NCI-H2081 treated with DMSO at 0.1 percent for 48 hours (cell line): ENCODE results near the gene SCYGR5.
"Not testable (repeated sequence)": the region's sequence is repeated elsewhere in the genome, so short reads cannot be mapped to it uniquely, and the experiment has no call there.

ENCODE experiments used
- DNase-seq: peaks from one replicate; lab custom pipeline; 2025; lab: John Stamatoyannopoulos, UW

SCYGR5 gene

GRCh38 chr2:227666631-227667170 is at the start of gene SCYGR5:
Gene SCYGR5 (plus strand): TSS chr2:227666804. CDS start chr2:227666804, 0 bp downstream.
- DNase-seq, result not testable (repeated sequence)

- no peak for DNase-seq
Observed at GRCh38 chr2:227617316-227618230, 49.0 kb upstream of the SCYGR5 start, which contains the start of gene SCYGR4. Gene SCYGR4 (plus strand): TSS chr2:227617498. CDS start chr2:227617498, 0 bp downstream.

DNA sequence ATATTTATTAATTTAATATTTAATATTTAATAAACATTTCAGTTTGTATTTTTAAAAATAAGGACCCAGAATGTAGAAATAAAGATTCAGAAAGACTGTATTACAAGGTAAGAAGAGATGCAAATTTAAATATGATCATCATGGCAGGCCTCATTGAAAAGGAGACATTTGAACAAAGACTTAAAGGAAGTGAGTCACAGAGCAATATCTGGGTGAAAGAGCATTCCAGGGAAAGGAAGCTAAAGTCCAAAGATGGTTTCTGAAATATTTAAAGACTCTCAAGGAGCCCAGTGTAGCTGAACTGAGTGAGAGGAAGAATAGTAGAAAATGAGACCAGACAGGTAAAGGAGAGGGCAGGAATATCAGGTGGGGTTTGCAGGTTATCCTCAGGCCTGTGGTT is 43.4 kb upstream of the SCYGR5 start:
- no peak for DNase-seq

DNA sequence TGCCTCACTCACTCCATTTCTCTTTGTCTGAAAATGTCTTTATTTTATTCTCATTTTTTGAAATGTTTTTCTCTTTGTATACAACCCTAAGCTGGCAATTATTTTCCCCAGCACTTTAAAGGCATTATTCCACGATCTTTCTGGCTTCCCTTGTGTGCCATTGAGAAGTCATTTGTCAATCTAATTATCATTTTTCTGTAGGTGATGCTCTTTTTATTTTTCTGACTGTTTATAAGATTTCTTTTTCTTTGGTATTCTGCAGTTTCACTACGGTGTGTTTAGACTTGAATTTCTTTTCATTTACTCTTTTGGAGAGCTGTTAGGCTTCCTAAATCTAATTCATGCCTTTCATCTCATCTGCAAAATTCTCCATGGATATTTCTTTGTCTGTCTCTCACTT is 41.2 kb upstream of the SCYGR5 start:
- no peak for DNase-seq

- DNase-seq, result no peak
Observed at GRCh38 chr2:227626580-227627151, 39.9 kb upstream of the SCYGR5 start.

DNA sequence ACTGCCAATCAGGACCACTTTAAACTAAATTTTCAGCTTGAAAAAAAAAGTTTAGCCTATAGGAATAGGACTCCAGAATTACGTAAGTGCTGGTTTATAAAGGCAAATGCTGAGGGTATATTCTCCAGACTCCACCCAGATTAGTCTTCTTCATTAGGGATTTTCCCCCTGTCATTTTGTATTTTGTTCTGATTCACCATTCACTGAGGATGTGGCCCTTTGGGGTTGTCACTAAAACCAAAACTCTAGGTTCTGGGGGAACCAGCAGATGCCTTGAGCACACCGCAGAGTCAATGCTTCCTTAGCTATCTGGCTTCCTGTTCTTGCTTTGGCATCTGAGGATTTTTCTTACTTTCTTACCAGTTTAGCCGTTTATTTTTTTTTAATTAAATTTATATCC is 38.8 kb upstream of the SCYGR5 start:
- DNase-seq, result no peak

- DNase-seq, result no peak
Observed at GRCh38 chr2:227629435-227629834, 37.2 kb upstream of the SCYGR5 start.

DNA sequence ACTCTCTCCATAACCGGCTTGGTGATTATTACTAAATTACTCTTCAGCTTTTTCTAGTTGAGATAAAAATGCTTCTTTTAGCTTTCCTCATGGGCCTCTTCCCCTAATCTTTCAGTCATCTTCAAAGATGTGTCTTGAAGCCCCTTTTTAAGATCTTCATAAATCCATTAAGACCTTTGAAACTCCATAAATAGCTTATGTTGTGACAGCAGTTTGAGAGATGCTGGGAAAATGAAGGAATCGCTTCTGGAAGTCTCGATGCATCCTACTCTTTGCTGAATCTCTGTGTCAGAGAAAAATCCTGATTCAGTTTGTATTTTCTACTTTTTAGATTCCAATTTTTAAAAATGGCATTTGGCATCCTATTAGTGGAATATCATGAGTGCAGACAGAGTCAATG is 36.3 kb upstream of the SCYGR5 start:
- DNase-seq, result no peak

DNA sequence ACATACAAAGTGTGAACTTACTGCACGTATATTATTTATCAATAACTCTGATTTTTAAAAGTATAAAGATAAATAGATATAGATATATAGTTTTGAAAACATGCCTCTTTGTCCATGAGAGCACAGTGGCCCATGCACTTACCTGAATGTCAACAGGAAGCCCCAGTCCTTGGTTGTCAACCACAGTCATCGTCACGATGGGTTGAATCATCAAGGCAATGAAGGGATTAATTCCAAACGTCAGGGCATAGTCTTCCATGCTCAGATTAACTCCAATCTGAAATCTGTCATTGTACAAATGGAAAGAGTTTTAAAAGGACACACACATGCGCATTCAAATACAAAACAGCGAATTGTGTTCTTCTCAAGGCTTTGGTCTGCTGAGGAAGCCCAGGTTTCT is 33.8 kb upstream of the SCYGR5 start:
- DNase-seq, result no peak

GRCh38 chr2:227634201-227634600 is 32.4 kb upstream of the SCYGR5 start:
- DNase-seq, result no peak

- DNase-seq, result no peak
Observed at GRCh38 chr2:227642656-227643055, 23.9 kb upstream of the SCYGR5 start.

DNA sequence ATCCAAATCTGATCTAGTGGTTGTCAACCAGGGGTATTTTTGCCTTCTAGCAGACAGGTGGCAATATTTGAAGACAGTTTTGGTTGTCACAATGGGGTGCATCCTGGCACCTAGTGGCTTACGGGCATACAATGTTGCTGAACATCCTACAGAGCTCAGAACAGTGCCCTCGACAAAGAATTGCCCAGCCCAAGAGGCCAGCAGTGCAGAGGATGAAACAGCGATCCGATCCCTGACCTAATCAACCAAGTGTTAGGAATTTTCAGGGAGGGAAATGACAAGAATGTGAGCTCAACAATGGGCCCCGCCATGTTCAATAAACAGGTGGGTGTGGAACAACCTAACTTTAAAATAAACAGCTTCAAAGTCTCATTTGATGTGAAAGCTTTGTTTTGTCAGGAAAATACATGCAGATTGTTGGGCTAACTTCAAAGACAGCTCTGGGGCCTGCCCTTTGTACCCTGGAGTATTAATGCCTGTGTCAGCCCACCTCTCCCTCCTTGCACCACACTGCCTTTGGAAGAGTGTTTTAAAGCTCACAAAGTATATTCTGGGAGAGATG is 22.5 kb upstream of the SCYGR5 start:
- DNase-seq, result no peak

DNA sequence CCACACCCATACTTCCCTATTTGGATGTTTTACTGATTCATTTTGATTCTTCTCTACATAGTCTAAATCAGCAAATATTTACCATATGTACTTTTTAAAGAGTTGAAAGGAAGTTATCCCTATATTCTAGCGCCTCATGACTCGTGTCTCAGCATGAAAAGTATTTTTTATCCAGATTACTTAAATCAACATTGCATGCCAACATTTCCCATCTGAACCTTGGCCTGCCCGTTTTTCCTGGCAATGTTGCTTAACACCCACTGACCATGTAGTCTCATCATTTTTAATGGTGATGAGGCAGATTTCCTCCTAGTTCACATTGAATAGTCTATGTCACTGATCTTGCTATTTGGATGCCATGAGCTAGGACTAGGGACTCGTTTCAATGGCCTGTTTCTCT is 13.2 kb upstream of the SCYGR5 start:
- no peak for DNase-seq

DNA sequence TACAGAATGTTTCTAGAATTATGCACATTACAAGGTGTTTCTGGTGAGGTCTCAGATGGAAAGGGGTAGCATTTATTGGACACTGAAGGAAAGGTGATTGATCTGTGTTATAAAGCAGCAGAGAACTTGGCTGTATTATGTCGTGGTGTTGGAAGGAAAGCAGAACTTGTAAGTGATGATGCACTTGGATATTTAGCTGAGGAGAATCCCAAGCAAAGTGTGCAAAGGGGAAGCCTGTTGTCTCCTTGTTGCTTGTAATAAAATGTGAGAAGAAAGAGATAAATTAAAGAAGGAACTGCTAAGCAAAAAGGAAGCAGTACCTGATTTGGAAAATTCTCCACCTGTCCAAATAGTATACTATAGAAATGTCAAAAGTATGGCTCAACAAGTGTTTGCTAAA is 12.2 kb upstream of the SCYGR5 start:
- no peak for DNase-seq

GRCh38 chr2:227655454-227655853 is 11.2 kb upstream of the SCYGR5 start:
- no peak for DNase-seq

DNA sequence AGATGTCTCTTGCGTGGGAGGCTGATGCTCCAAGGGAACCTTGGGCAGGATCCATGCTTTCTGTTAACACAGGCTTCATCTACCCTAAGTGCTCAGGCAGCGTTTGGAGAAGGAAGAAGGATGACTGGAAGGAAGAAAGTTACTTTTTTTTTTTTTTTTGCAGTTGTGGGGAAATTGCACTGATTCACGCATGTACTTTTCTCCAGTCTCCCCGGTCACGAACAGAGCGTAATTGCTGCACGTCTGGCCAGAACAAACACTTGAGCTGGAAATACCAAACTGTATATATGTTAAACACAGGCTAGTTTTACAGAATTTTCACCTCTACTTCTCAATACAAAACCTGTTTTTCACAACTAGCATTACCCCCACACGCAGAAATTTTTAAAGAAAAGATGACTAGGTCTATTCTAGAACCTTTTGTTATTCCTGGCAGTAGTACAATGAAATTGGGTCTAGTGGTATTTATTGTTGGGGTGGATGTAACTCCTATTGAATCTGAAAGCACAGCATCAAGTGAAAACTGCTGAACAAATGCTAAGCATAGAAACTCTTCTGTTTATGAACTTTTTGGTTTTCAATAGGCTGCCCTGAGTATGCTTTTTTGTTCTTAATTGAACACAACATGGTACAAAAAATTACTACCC is 9.3 kb upstream of the SCYGR5 start:
- DNase-seq, result no peak

GRCh38 chr2:227661025-227661649 is 5.5 kb upstream of the SCYGR5 start:
- DNase-seq, result no peak

- DNase-seq, result no peak
Observed at GRCh38 chr2:227661827-227662226, 4.8 kb upstream of the SCYGR5 start.

DNA sequence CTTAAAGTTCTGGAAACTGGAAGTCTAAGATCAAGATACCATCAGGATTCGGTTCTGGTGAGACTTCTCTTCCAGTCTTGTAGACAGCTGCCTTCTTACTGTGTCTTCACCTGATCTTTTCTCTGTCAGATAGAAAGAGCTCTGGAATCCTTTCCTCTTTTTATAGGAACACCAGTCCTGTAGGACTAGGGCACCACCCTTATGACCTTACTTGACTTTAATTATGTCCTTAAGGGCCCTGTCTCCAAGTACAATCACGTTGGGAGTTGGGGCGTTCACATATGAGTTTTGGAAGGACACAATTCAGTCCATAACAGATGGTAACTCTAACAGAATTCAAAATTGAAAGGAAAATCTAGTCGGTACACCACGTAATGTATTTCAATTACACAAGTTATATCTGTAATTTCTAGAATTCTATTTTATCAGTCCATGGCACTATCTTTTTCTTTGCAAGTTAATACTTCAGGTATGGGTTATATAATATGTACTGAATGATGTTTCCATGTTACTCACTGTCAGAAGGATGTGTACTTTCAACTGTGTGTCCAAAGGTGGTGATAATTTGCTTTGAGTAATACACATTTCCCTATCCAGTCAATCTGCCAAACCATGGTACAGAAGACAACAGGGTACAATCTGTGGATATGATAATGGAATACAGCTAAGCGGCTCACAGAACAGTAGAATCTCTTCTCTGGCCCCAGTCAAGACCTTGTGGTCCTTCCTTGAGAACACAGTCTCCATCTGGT is 1.2 kb upstream of the SCYGR5 start:
- DNase-seq, result no peak

- DNase-seq, result no peak
Observed at GRCh38 chr2:227671170-227671905, 4.7 kb downstream of the SCYGR5 start.
